Prostate gland (tissue), 2 donors: ENCODE measurements around the gene CDH9.

Experiments
- CTCF ChIP-seq, 4 experiments: fragments of 200-600 bp in 2 of 4; fragments of 450-650 bp in 2 of 4; sonication (generic) in 2 of 4; IDR thresholded peaks; 1 replicate in 3 of 4; 2 replicates in 1 of 4; pipeline ENCODE4 v1.5.1; 2016 to 2019; ENCODE audit warnings: antibody characterized with exemption in 4 of 4, mild to moderate bottlenecking in 2 of 4, moderate library complexity in 2 of 4
- POLR2A ChIP-seq: fragments of 450-650 bp; IDR thresholded peaks from one replicate; pipeline ENCODE4 v1.6.1; 2016; ENCODE audit warnings: antibody characterized with exemption, mild to moderate bottlenecking

- TF ChIP-seq CTCF (IDR thresholded peaks at IDR 0.05) (no peak), POLR2A (no peak)
These were observed 45.3 kb upstream of the CDH9 start for GRCh38 chr5:27083449-27084415.
